H54 (cell line): Measurements from ENCODE around the gene NCEH1.
"Not testable (repeated sequence)": the region's sequence is repeated elsewhere in the genome, so short reads cannot be mapped to it uniquely, and the experiment has no call there.

ENCODE experiments used
- DNase-seq: peaks from one replicate; pipeline ENCODE4 v3.0.0; 2011; ENCODE audit warnings: low spot score, mixed read lengths; ENCODE audit not compliant: insufficient read length
- FAIRE-seq: peaks from 3 replicates; lab custom pipeline; 2011; peaks lifted over from hg19 to GRCh38; lab: Jason Lieb, UNC
- POLR2A ChIP-seq: IDR thresholded peaks from 2 replicates; pipeline ENCODE4 v1.6.1; 2011; ENCODE audit warnings: low read depth, mild to moderate bottlenecking, low read length

Gene NCEH1, protein sequence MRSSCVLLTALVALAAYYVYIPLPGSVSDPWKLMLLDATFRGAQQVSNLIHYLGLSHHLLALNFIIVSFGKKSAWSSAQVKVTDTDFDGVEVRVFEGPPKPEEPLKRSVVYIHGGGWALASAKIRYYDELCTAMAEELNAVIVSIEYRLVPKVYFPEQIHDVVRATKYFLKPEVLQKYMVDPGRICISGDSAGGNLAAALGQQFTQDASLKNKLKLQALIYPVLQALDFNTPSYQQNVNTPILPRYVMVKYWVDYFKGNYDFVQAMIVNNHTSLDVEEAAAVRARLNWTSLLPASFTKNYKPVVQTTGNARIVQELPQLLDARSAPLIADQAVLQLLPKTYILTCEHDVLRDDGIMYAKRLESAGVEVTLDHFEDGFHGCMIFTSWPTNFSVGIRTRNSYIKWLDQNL

DNA sequence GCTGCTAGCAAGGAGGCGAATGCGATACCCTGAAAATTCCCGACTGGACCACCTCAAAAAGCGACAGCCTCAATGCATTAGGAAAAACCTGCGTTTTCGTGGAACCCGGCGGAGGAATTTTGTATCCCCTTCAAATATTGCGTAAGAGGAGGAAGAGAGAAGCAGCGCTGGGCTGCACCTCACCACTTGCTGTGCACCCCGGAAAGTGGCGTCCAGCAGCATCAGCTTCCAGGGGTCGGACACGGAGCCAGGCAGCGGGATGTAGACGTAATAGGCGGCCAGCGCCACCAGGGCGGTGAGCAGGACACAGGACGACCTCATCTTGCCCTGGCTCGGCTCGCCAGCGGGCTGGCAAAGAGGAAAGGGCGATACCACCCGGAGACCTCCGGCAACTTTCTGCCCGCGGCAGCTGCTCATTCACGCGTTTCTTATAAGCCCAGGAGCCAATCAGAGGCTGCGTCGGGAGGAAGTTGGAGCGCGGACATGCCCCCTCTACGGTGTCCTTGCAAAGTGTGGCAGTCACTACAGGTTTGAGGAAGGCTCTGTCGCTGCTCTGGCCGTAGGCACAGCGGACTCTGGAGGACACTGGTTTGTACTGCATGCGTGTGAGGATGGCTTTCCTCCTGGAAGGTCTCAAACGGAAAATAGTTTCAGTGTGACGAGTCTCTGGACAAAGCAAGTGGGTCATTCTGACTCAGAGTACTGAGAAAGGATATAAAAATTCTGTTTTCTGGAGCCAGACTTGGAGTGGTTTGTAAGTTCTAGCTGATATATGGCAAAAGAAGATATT is at the start of gene NCEH1:
Gene NCEH1, minus strand, starts transcription at position 404 of the 790 bp plus-strand sequence. Its CDS starts 83 bp downstream, at position 321.
- DNase-seq: peak; percentile 74
- TF ChIP-seq POLR2A: peak; percentile 96
- FAIRE-seq: peak; percentile 99

GRCh38 chr3:172760416-172760815 is 49.5 kb upstream of the NCEH1 start:
- not testable (repeated sequence) for FAIRE-seq, DNase-seq

DNA sequence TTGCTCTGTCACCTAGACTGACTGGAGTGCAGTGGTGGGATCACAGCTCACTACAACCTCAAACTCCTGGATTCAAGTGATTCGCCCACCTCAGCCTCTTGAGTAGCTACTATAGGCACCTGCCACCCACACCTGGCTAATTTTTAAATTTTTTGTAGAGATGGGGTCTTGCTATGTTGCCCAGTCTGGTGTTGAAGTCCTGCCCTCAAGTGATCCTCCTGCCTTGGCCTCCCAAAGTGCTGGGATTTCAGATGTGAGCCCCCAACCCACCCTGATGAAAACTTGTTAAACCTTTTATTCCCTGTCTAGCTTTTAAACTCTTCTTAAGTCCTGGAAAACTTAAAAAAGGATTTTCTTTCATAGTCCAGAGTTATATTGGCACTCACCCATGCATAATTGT is 42.3 kb upstream of the NCEH1 start:
- no peak for DNase-seq
- no peak for TF ChIP-seq POLR2A
- FAIRE-seq: no peak

DNA sequence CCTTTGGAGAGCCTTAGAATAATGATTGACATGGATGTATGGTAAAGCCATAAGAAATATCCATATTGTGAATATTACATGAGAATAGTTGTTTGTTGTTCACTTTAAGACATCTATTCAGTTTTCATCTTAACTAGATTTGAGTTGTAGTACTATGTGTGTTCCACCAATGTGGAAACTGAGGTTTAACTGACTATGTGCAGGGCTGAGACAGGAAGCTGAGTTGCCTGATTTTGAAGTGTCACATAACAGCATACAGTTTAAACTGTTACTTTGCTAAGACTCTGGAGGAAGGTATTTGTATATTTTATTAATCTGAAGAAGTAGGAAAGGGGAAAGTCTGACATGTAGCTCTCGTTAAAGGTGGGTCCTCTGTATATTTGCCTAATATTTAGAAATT is 41.8 kb upstream of the NCEH1 start:
- DNase-seq (no peak), FAIRE-seq (peak; percentile 33)
- no peak for TF ChIP-seq POLR2A

DNA sequence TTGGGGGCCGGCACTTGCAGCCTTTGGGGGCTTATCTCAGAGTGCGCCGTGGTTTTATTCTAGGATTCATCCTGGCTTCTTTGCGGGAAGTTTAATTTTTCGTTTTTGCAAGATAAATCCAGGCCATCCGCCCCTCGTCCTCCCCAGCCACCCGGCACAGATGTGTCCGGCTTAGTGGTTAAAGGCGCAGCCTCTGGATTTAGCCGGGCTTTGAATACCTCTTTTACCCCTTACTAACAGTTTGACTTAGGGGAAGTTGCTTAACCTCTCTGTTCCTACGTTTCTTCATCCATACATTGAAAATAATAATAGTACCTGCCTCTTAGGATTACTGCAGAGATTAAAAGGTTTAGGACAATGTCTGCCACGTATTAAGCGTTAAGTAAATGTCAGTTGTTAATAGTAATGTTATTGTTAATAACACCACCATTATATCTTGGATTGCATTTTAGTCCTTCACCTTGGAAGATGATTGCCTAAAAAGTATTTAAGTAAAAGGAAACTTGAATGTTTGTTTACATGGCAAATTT is 40.4 kb upstream of the NCEH1 start:
- FAIRE-seq (peak; percentile 15), DNase-seq (no peak)
- no peak for TF ChIP-seq POLR2A

- FAIRE-seq (peak; percentile 97), DNase-seq (peak; percentile 85)
- TF ChIP-seq POLR2A: peak; percentile 37
Observed at GRCh38 chr3:172750368-172751174, 39.7 kb upstream of the NCEH1 start, which contains the start of gene ECT2. TSS of gene ECT2 (plus strand) at chr3:172750726. CDS start at chr3:172754531, 3,805 bp downstream.

- TF ChIP-seq POLR2A: no peak
- FAIRE-seq (no peak), DNase-seq (no peak)
Observed at GRCh38 chr3:172750069-172750367, 39.2 kb upstream of the NCEH1 start.

- DNase-seq (peak; percentile 27), FAIRE-seq (peak; percentile 92)
- TF ChIP-seq POLR2A: no peak
Observed at GRCh38 chr3:172749230-172749965, 38.5 kb upstream of the NCEH1 start.

DNA sequence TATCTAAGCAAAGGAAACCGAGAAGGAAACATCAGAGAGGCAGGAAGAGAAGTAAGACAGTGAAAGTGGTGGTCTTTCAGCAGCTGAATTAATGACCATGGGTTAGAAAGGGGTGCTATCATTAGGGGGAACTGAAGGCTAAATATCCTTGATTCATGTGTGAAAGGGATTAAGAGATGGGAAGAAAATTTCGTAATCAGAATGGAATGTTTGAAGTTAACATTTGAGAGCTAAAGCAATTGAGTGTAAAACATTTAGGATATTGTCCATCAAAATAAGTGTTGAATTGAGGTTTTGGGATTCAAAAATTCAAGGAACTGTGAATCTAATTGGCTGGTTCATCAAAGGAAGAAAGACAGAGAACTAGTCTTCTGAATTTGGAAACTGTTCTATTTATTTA is 35.6 kb upstream of the NCEH1 start:
- no peak for FAIRE-seq
- TF ChIP-seq POLR2A: no peak
- DNase-seq: no peak

DNA sequence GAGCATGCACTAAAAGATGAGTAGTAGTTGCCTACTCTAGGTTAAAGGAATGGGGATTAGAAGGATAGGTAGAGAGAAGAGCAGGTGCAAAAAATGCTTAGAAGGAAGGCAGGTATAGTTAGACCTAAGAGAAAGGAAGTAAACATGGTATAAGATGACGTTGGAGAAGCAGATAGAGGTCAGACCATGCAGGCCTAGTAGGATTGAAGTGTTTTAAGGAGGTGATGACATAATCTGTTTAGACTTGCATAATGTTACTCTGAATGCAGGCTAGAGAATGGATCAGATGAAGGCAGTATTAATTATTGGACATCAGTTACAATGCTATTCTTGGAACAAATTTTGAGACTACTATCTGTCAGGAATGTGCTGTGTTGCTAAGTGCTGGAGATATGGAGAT is 28.6 kb upstream of the NCEH1 start:
- FAIRE-seq (no peak), DNase-seq (no peak)
- no peak for TF ChIP-seq POLR2A

- FAIRE-seq (no peak), DNase-seq (no peak)
- TF ChIP-seq POLR2A: no peak
Observed at GRCh38 chr3:172735014-172735413, 24.1 kb upstream of the NCEH1 start.

DNA sequence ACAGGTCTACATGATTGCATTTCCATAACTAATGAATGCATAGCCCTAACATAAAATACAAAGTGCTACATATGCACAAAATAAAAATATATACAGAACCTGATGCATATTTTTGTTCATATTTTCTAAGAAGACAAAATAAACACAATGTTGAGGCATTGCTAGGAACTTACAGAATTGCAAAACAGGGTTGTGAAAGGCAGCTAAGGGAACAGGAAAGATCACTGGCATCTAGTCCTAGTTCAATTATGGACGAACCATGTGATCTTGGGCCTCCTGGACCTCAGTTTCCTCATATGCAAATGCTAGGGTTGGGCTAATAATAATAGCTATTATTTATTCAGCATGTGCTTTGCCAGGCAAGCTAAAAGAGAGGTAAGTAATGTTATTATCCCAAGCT is 15.5 kb upstream of the NCEH1 start:
- FAIRE-seq (no peak), DNase-seq (no peak)
- no peak for TF ChIP-seq POLR2A

GRCh38 chr3:172722536-172723040 is 11.7 kb upstream of the NCEH1 start:
- not testable (repeated sequence) for FAIRE-seq, DNase-seq
